SH-SY5Y (cell line): Measurements from ENCODE around the gene MAP3K4.

Source experiments
- GATA2 ChIP-seq: IDR thresholded peaks from 2 replicates; pipeline ENCODE4 v1.6.1; 2011; ENCODE audit warnings: mild to moderate bottlenecking, low read depth, low read length
- GATA3 ChIP-seq: IDR thresholded peaks from 2 replicates; pipeline ENCODE4 v1.6.1; 2011; ENCODE audit warnings: low read depth, mild to moderate bottlenecking, low read length, moderate library complexity

MAP3K4 gene

GRCh38 chr6:160962835-160963623, 28.5 kb upstream of the MAP3K4 start:
- TF ChIP-seq GATA3, result no peak
- TF ChIP-seq GATA2, result no peak

- TF ChIP-seq GATA3 (no peak), GATA2 (no peak)
These were observed 27.9 kb upstream of the MAP3K4 start for GRCh38 chr6:160963651-160964050.

GRCh38 chr6:160965893-160966292, 25.7 kb upstream of the MAP3K4 start:
- TF ChIP-seq GATA3, result no peak
- TF ChIP-seq GATA2, result no peak

- TF ChIP-seq GATA2 (no peak), GATA3 (no peak)
These were observed 24.9 kb upstream of the MAP3K4 start for GRCh38 chr6:160966493-160967229.

GRCh38 chr6:160967351-160967750, 24.2 kb upstream of the MAP3K4 start:
- TF ChIP-seq GATA3 (no peak), GATA2 (no peak)

- TF ChIP-seq GATA2 (no peak), GATA3 (no peak)
These were observed 23.7 kb upstream of the MAP3K4 start for GRCh38 chr6:160967833-160968232.

- no peak for TF ChIP-seq GATA2
- TF ChIP-seq GATA3, result no peak
These were observed 20.4 kb upstream of the MAP3K4 start for GRCh38 chr6:160971171-160971570.

GRCh38 chr6:160972111-160972510, 19.5 kb upstream of the MAP3K4 start:
- no peak for TF ChIP-seq GATA2
- TF ChIP-seq GATA3, result no peak

GRCh38 chr6:160973311-160974250, 18.0 kb upstream of the MAP3K4 start:
- TF ChIP-seq GATA2 (no peak), GATA3 (no peak)

GRCh38 chr6:160974304-160974771, 17.2 kb upstream of the MAP3K4 start:
- no peak for TF ChIP-seq GATA3
- no peak for TF ChIP-seq GATA2

GRCh38 chr6:160975162-160975561, 16.4 kb upstream of the MAP3K4 start:
- TF ChIP-seq GATA3, result no peak
- no peak for TF ChIP-seq GATA2

GRCh38 chr6:160978141-160978901, 13.2 kb upstream of the MAP3K4 start:
- TF ChIP-seq GATA2, result no peak
- TF ChIP-seq GATA3, result no peak

GRCh38 chr6:160979061-160979708, 12.4 kb upstream of the MAP3K4 start:
- TF ChIP-seq GATA3 (no peak), GATA2 (no peak)

- TF ChIP-seq GATA3 (no peak), GATA2 (no peak)
These were observed 4.7 kb upstream of the MAP3K4 start for GRCh38 chr6:160986851-160987250.
